ENCODE measurements around the gene FBXW11. TPM values are rescaled to one million over a fixed set of nuclear protein-coding genes. Genes with fewer than 3 reads are reported as not detected.

Gene FBXW11
- total RNA-seq, 4 donors from 2014 or later, result 35.9 to 111 (median 63.7) TPM

GRCh38 chr5:172042183-172042582 is 35.7 kb upstream of the FBXW11 start:
- DNase-seq, result no peak
- TF ChIP-seq CTCF (IDR thresholded peaks at IDR 0.05) (no peak), POLR2A (IDR thresholded peaks at IDR 0.05) (no peak)
- Histone ChIP-seq H3K27me3 (no peaks in the 10 kb centered on the region), H3K4me1 (no peaks in the 10 kb centered on the region), H3K36me3 (no peaks in the 10 kb centered on the region), H3K4me3 (no peak overlapping the region), H3K27ac (no peak overlapping the region), H3K9me3 (no peaks in the 10 kb centered on the region)
- intact Hi-C loops (cut with DNase I; ENCODE audit: low total_unique reads), result loop anchor here (10.0 kb wide), 1 partner anchor 127 kb away; no protein-coding TSS in a partner anchor

- Histone ChIP-seq H3K27me3 (no peaks in the 10 kb centered on the region), H3K36me3 (no peaks in the 10 kb centered on the region), H3K4me3 (no peak overlapping the region), H3K9me3 (no peaks in the 10 kb centered on the region), H3K27ac (no peak overlapping the region), H3K4me1 (no peaks in the 10 kb centered on the region)
- intact Hi-C loops (cut with DNase I; ENCODE audit: low total_unique reads), result no loop called here
- TF ChIP-seq POLR2A (IDR thresholded peaks at IDR 0.05) (no peak), CTCF (IDR thresholded peaks at IDR 0.05) (no peak)
- DNase-seq, result no peak
Measured at GRCh38 chr5:172038167-172038566, 31.7 kb upstream of the FBXW11 start.

GRCh38 chr5:172035049-172035448 is 28.6 kb upstream of the FBXW11 start:
- no peak for DNase-seq
- Histone ChIP-seq H3K27ac (no peak overlapping the region), H3K36me3 (no peaks in the 10 kb centered on the region), H3K4me1 (no peaks in the 10 kb centered on the region), H3K9me3 (no peaks in the 10 kb centered on the region), H3K4me3 (no peak overlapping the region), H3K27me3 (no peaks in the 10 kb centered on the region)
- TF ChIP-seq POLR2A (IDR thresholded peaks at IDR 0.05) (no peak), CTCF (IDR thresholded peaks at IDR 0.05) (no peak)
- intact Hi-C loops (cut with DNase I; ENCODE audit: low total_unique reads), result no loop called here

- no peak overlapping the region for H3K27ac ChIP-seq
- intact Hi-C loops (cut with DNase I; ENCODE audit: low total_unique reads), result no loop called here
- TF ChIP-seq CTCF (IDR thresholded peaks at IDR 0.05) (no peak), POLR2A (IDR thresholded peaks at IDR 0.05) (no peak)
Measured at GRCh38 chr5:172031894-172032461, 25.5 kb upstream of the FBXW11 start.

GRCh38 chr5:172029876-172030275 is 23.4 kb upstream of the FBXW11 start:
- Histone ChIP-seq H3K4me3 (no peak overlapping the region), H3K27me3 (no peaks in the 10 kb centered on the region), H3K36me3 (no peaks in the 10 kb centered on the region), H3K9me3 (no peaks in the 10 kb centered on the region), H3K4me1 (no peaks in the 10 kb centered on the region), H3K27ac (no peak overlapping the region)
- intact Hi-C loops (cut with DNase I; ENCODE audit: low total_unique reads), result no loop called here
- TF ChIP-seq CTCF (IDR thresholded peaks at IDR 0.05), result no peak
- TF ChIP-seq POLR2A (IDR thresholded peaks at IDR 0.05), result no peak
- no peak for DNase-seq

More at GRCh38 chr5:172031894-172032461, 25.5 kb upstream of the FBXW11 start:
- no peaks in the 10 kb centered on the region for H3K27me3 ChIP-seq
- no peaks in the 10 kb centered on the region for H3K4me1 ChIP-seq
- no peak for DNase-seq
- no peaks in the 10 kb centered on the region for H3K9me3 ChIP-seq
- no peak overlapping the region for H3K4me3 ChIP-seq
- no peaks in the 10 kb centered on the region for H3K36me3 ChIP-seq
